ENCODE data around the gene ESM1. TPM values are rescaled to one million over a fixed set of nuclear protein-coding genes. Genes with fewer than 3 reads are reported as not detected.
"Not testable (repeated sequence)": the region's sequence is repeated elsewhere in the genome, so short reads cannot be mapped to it uniquely, and the experiment has no call there.

Gene ESM1
- total and polyA plus RNA-seq, 4 donors, result 3.8 to 48.0 (median 10.0) TPM

GRCh38 chr5:55003432-55004065 is 18.2 kb upstream of the ESM1 start:
- ATAC-seq (ENCODE audit: insufficient read depth, low FRiP score), result no peak
- Histone ChIP-seq H3K4me3 (no peak overlapping the region), H3K9me3 (ENCODE audit: control insufficient read depth in 4 of 4, insufficient read depth in 3 of 4, low read length in 3 of 4) (peaks cover 0 to 5% (median 0%) of the 10 kb centered on the region in 4 donors), H3K36me3 (ENCODE audit: control insufficient read depth in 4 of 4, insufficient read depth in 4 of 4, low read length in 4 of 4) (no peaks in the 10 kb centered on the region), H3K4me1 (ENCODE audit: control insufficient read depth in 5 of 5, insufficient read depth in 5 of 5, low read length in 5 of 5) (peaks cover 0 to 3% (median 0%) of the 10 kb centered on the region in 5 donors), H3K27ac (ENCODE audit: low read depth in 1 of 2, low read length in 1 of 2) (no peak overlapping the region), H3K27me3 (ENCODE audit: control insufficient read depth in 3 of 3, insufficient read depth in 3 of 3, low read length in 2 of 3) (peaks cover 0 to 2% (median 0%) of the 10 kb centered on the region in 3 donors), H3K9ac (ENCODE audit: insufficient read depth in 1 of 2, low read length in 2 of 2) (no peak overlapping the region)
- no peak for DNase-seq
- TF ChIP-seq CTCF (IDR thresholded peaks at IDR 0.05; ENCODE audit: control extremely low read depth, extremely low read depth), result no peak
- WGBS, 2 donors, result 66 to 68% methylated on average over 4 of the region's 4 CpGs

GRCh38 chr5:55002166-55002565 is 16.8 kb upstream of the ESM1 start:
- H3K4me3 ChIP-seq; H3K4me1 ChIP-seq (ENCODE audit: control insufficient read depth in 5 of 5, insufficient read depth in 5 of 5, low read length in 5 of 5); DNase-seq; ATAC-seq (ENCODE audit: insufficient read depth, low FRiP score); H3K36me3 ChIP-seq (ENCODE audit: control insufficient read depth in 4 of 4, insufficient read depth in 4 of 4, low read length in 4 of 4); H3K27me3 ChIP-seq (ENCODE audit: control insufficient read depth in 3 of 3, insufficient read depth in 3 of 3, low read length in 2 of 3); H3K9me3 ChIP-seq (ENCODE audit: control insufficient read depth in 4 of 4, insufficient read depth in 3 of 4, low read length in 3 of 4); H3K9ac ChIP-seq (ENCODE audit: insufficient read depth in 1 of 2, low read length in 2 of 2); H3K27ac ChIP-seq (ENCODE audit: low read depth in 1 of 2, low read length in 1 of 2): not testable (repeated sequence)
- WGBS, 2 donors, result 64 to 76% methylated on average over 2 of the region's 2 CpGs

- Histone ChIP-seq H3K4me1 (ENCODE audit: control insufficient read depth in 5 of 5, insufficient read depth in 5 of 5, low read length in 5 of 5) (no peaks in the 10 kb centered on the region), H3K4me3 (no peak overlapping the region), H3K27me3 (ENCODE audit: control insufficient read depth in 3 of 3, insufficient read depth in 3 of 3, low read length in 2 of 3) (no peaks in the 10 kb centered on the region), H3K9me3 (ENCODE audit: control insufficient read depth in 4 of 4, insufficient read depth in 3 of 4, low read length in 3 of 4) (peaks cover 0 to 2% (median 0%) of the 10 kb centered on the region in 4 donors), H3K27ac (ENCODE audit: low read depth in 1 of 2, low read length in 1 of 2) (no peak overlapping the region), H3K36me3 (ENCODE audit: control insufficient read depth in 4 of 4, insufficient read depth in 4 of 4, low read length in 4 of 4) (no peaks in the 10 kb centered on the region), H3K9ac (ENCODE audit: insufficient read depth in 1 of 2, low read length in 2 of 2) (no peak overlapping the region)
- ATAC-seq (ENCODE audit: insufficient read depth, low FRiP score) (no peak), DNase-seq (no peak)
- WGBS, 2 donors, result 79 to 88% methylated on average over 2 of the region's 2 CpGs
- TF ChIP-seq CTCF (IDR thresholded peaks at IDR 0.05; ENCODE audit: control extremely low read depth, extremely low read depth), result no peak
Observed at GRCh38 chr5:54997081-54997480, 11.7 kb upstream of the ESM1 start.

GRCh38 chr5:54996466-54996865 is 11.1 kb upstream of the ESM1 start:
- DNase-seq, result no peak
- ATAC-seq (ENCODE audit: insufficient read depth, low FRiP score), result no peak
- H3K4me1 ChIP-seq (ENCODE audit: control insufficient read depth in 5 of 5, insufficient read depth in 5 of 5, low read length in 5 of 5), result no peaks in the 10 kb centered on the region
- no peaks in the 10 kb centered on the region for H3K36me3 ChIP-seq (ENCODE audit: control insufficient read depth in 4 of 4, insufficient read depth in 4 of 4, low read length in 4 of 4)
- no peak overlapping the region for H3K27ac ChIP-seq (ENCODE audit: low read depth in 1 of 2, low read length in 1 of 2)
- H3K27me3 ChIP-seq (ENCODE audit: control insufficient read depth in 3 of 3, insufficient read depth in 3 of 3, low read length in 2 of 3), result no peaks in the 10 kb centered on the region
- peaks cover 0 to 2% (median 0%) of the 10 kb centered on the region in 4 donors for H3K9me3 ChIP-seq (ENCODE audit: control insufficient read depth in 4 of 4, insufficient read depth in 3 of 4, low read length in 3 of 4)
- no peak overlapping the region for H3K4me3 ChIP-seq
- WGBS, 2 donors, result 82 to 93% methylated on average over 5 of the region's 5 CpGs
- H3K9ac ChIP-seq (ENCODE audit: insufficient read depth in 1 of 2, low read length in 2 of 2), result no peak overlapping the region
- no peak for TF ChIP-seq CTCF (IDR thresholded peaks at IDR 0.05; ENCODE audit: control extremely low read depth, extremely low read depth)

All from lung (tissue), 12 donors.